Vagina (tissue), 2 donors: ENCODE results near the gene MICB. TPM values are rescaled to one million over a fixed set of nuclear protein-coding genes. Genes with fewer than 3 reads are reported as not detected.

Source experiments
- DNase-seq, 2 donors: peaks; one replicate each; pipeline ENCODE4 v3.0.0-alpha.2; 2017; ENCODE audit errors: extremely low spot score in 2 of 2
- H3K27ac ChIP-seq: fragments of 200-600 bp; sonication (generic); one replicate; pipeline ENCODE4 v1.5.1; 2019
- H3K27me3 ChIP-seq: fragments of 200-600 bp; sonication (generic); one replicate; pipeline ENCODE4 v1.5.1; 2019
- H3K36me3 ChIP-seq, 2 donors: fragments of 200-600 bp; sonication (generic); one replicate each; pipeline ENCODE4 v1.5.1; 2017 to 2019
- H3K4me1 ChIP-seq: fragments of 200-600 bp; sonication (generic); one replicate; pipeline ENCODE4 v1.5.1; 2019
- H3K4me3 ChIP-seq, 2 donors: fragments of 200-600 bp; sonication (generic); 1 replicate in 1 of 2; 2 replicates in 1 of 2; pipeline ENCODE4 v1.5.1; 2016 to 2019
- H3K9me3 ChIP-seq: fragments of 200-600 bp; sonication (generic); one replicate; pipeline ENCODE4 v1.5.1; 2019
- CTCF ChIP-seq, 3 experiments: fragments of 450-650 bp in 2 of 3; fragments of 200-600 bp in 1 of 3; sonication (generic) in 1 of 3; IDR thresholded peaks; one replicate each; pipeline ENCODE4 v1.5.1; 2017 to 2019; ENCODE audit warnings: antibody characterized with exemption in 3 of 3, mild to moderate bottlenecking in 2 of 3, moderate library complexity in 2 of 3
- POLR2A ChIP-seq, 2 donors: fragments of 450-650 bp; IDR thresholded peaks; one replicate each; pipeline ENCODE4 v1.6.1; 2017; ENCODE audit warnings: antibody characterized with exemption in 2 of 2, mild to moderate bottlenecking in 2 of 2, moderate library complexity in 2 of 2
- POLR2AphosphoS5 ChIP-seq, 2 donors: sonication (generic); formaldehyde crosslinking; IDR thresholded peaks; one replicate each; pipeline ENCODE4 v1.9.0; 2017; ENCODE audit warnings: antibody characterized with exemption in 2 of 2, mild to moderate bottlenecking in 2 of 2, low read depth in 1 of 2; ENCODE audit not compliant: insufficient read depth in 1 of 2
- intact Hi-C: fragments of 100-400 bp; cut with DNase I; formaldehyde crosslinking; loops from one replicate; pipeline ENCODE4 v1.15.1; 2023
- total RNA-seq: library from RNA; depleted of rRNA; stranded (reverse); fragments of >200 nt; gene quantifications from one replicate; pipeline ENCODE4 v1.2.3, GENCODE V29; 2016

Gene MICB
- total RNA-seq, 1 donor from 2014 or later: 3.2 TPM

GRCh38 chr6:31543639-31544038 is 45.7 kb downstream of the MICB start:
- intact Hi-C loops: no loop called here
- no peak for DNase-seq
- Histone ChIP-seq H3K27me3 (no peaks in the 10 kb centered on the region), H3K27ac (no peak overlapping the region), H3K4me1 (peaks cover 60% of the 10 kb centered on the region), H3K9me3 (no peaks in the 10 kb centered on the region), H3K36me3 (peaks cover 0 to 13% of the 10 kb centered on the region in 2 donors), H3K4me3 (no peak overlapping the region)
- no peak for TF ChIP-seq POLR2A (IDR thresholded peaks at IDR 0.05)
- TF ChIP-seq CTCF (IDR thresholded peaks at IDR 0.05): no peak
- no peak for TF ChIP-seq POLR2AphosphoS5 (IDR thresholded peaks at IDR 0.05; ENCODE audit: insufficient read depth in 1 of 2, low read depth in 1 of 2)

- TF ChIP-seq POLR2AphosphoS5 (IDR thresholded peaks at IDR 0.05; ENCODE audit: insufficient read depth in 1 of 2, low read depth in 1 of 2): no peak
- TF ChIP-seq CTCF (IDR thresholded peaks at IDR 0.05): no peak
- TF ChIP-seq POLR2A (IDR thresholded peaks at IDR 0.05): no peak
- Histone ChIP-seq H3K27ac (no peak overlapping the region), H3K4me1 (peaks cover 54% of the 10 kb centered on the region), H3K9me3 (no peaks in the 10 kb centered on the region), H3K27me3 (no peaks in the 10 kb centered on the region), H3K36me3 (peaks cover 0 to 8% of the 10 kb centered on the region in 2 donors), H3K4me3 (no peak overlapping the region)
- DNase-seq: no peak
- intact Hi-C loops: no loop called here
Observed at GRCh38 chr6:31544676-31545075, 46.7 kb downstream of the MICB start.

GRCh38 chr6:31545291-31545690 is 47.3 kb downstream of the MICB start:
- Histone ChIP-seq H3K27ac (no peak overlapping the region), H3K36me3 (peaks cover 0 to 6% of the 10 kb centered on the region in 2 donors), H3K4me1 (peaks cover 48% of the 10 kb centered on the region), H3K4me3 (no peak overlapping the region), H3K27me3 (no peaks in the 10 kb centered on the region), H3K9me3 (no peaks in the 10 kb centered on the region)
- intact Hi-C loops: no loop called here
- TF ChIP-seq POLR2AphosphoS5 (IDR thresholded peaks at IDR 0.05; ENCODE audit: insufficient read depth in 1 of 2, low read depth in 1 of 2) (no peak), POLR2A (IDR thresholded peaks at IDR 0.05) (no peak), CTCF (IDR thresholded peaks at IDR 0.05) (no peak)
- no peak for DNase-seq

- intact Hi-C loops: loop anchor here (2.0 kb wide), 1 partner anchor 52 kb away; no protein-coding TSS in a partner anchor
- no peaks in the 10 kb centered on the region for H3K9me3 ChIP-seq
- TF ChIP-seq POLR2AphosphoS5 (IDR thresholded peaks at IDR 0.05; ENCODE audit: insufficient read depth in 1 of 2, low read depth in 1 of 2) (peak in 1 of 2 donors; percentile 78), CTCF (IDR thresholded peaks at IDR 0.05) (peak; percentile 97 to 99 (median 99)), POLR2A (IDR thresholded peaks at IDR 0.05) (no peak)
- peak within 1 kb of the TSS; percentile 36 to 46 for H3K4me3 ChIP-seq
- DNase-seq: peak in 1 of 2 donors; percentile 98
- H3K27ac ChIP-seq: peak within 1 kb of the TSS; percentile 83
- no peaks in the 10 kb centered on the region for H3K27me3 ChIP-seq
- peaks cover 40% of the 10 kb centered on the region for H3K4me1 ChIP-seq
- peaks cover 0 to 6% of the 10 kb centered on the region in 2 donors for H3K36me3 ChIP-seq
Observed at GRCh38 chr6:31546339-31546957, 48.5 kb downstream of the MICB start, which contains the start of gene ATP6V1G2. TSS of gene ATP6V1G2 (minus strand) at chr6:31546608. CDS start at chr6:31546559, 49 bp downstream.
